HG03060 (cell line): ENCODE results near the gene ATP5F1B.
A peak's percentile ranks its signal among the peaks of the same experiment; 100 is the strongest.
"Not testable (repeated sequence)": the region's sequence is repeated elsewhere in the genome, so short reads cannot be mapped to it uniquely, and the experiment has no call there.

ENCODE experiments used
- ATAC-seq: cut with Tn5 transposase; IDR thresholded peaks from one replicate; pipeline ENCODE4 v1.9.1; 2021; ENCODE audit warnings: low read depth, moderate number of reproducible peaks; ENCODE audit not compliant: unreplicated experiment

Gene ATP5F1B

DNA sequence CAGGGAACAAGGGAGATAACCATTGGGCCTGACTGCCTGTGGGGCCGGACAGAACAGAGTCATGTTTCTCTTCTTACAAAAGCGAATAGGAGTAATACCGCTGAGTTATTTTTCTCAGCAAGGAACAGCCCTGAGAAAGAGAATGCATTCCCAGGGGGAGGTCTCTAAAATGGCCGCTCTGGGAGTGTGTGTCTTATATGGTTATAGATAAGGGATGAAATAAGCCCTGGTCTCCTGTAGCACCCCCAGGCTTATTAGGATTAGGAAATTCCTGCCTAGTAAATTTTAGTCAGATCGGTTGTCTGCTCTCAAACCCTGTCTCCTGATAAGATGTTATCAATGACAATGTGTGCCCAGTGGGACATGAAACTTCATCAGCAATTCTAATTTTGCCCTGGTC lies 8.0 kb upstream of the ATP5F1B start:
- ATAC-seq, result not testable (repeated sequence)

DNA sequence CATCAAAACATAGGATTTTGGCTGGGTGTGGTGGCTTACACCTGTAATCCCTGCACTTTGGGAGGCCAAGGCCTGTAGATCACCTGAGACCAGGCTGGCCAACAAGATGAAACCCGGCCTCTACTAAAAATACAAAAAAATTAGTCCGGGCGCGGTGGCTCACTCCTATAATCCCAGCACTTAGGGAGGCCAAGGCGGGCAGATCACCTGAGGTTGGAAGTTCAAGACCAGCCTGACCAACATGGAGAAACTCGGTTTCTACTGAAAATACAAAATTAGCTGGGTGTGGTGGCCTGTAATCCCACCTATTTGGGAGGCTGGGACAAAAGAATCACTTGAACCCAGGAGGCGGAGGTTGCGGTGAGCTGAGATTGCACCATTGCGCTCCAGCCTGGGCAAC lies 2.2 kb upstream of the ATP5F1B start:
- not testable (repeated sequence) for ATAC-seq

DNA sequence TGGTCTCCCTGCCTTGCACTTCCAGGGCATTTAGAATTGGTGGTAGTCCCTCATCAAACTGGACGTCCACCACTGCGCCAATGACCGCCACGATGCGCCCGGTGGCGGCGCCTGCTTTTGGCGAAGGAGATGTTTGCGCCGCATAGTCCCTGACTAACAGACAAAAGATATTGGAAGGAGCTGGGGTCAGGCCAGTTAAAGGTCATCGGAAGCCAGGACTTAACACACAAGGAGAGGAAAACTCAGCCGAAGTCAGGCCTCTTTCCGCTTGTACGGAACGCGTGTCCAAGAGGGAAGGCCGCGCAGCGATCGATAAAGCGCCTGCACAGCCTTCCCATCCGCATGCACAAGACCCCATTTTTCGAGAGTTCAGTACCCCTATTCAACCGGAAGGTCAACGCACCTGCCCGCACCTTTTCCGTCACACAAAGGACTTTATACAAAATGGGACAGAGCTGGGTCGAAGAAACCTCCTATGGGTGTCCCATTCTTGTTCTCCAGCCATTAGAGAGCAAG lies 525 bp downstream of the ATP5F1B start:
- no peak for ATAC-seq

DNA sequence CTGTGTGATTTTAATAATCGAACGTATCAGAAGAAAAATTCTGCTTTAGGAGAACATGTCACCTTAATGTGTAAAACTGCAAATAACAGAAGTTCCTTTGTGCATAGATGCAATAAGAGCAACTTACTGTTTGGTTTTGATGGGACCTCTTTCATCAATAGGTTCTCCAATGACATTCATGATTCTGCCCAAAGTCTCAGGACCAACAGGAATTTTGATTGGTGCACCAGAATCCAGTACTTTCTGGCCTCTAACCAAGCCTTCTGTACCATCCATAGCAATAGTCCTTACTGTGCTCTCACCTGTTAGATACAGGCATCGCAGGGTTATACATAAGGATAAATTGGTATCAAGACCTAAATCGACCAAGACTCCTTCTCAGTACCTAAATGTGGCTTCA lies 1.1 kb downstream of the ATP5F1B start:
- ATAC-seq, result no peak

DNA sequence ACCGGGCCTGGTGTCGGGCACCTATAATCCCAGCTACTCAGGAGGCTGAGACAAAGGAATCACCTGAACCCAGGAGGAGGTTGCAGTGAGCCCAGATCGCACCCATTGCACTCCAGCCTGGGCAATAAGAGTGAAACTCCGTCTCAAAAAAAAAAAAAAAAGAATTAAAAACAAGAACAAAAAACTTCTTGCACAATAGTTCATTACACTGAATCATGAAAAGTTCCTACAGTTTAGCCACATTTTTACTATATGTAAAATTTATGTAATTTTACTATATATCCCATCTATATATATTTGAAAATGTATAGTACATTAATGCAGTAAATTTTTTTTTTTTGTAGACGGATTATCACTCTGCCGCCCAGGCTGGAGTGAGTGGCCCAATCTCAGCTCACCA lies 4.6 kb downstream of the ATP5F1B start:
- no peak for ATAC-seq

DNA sequence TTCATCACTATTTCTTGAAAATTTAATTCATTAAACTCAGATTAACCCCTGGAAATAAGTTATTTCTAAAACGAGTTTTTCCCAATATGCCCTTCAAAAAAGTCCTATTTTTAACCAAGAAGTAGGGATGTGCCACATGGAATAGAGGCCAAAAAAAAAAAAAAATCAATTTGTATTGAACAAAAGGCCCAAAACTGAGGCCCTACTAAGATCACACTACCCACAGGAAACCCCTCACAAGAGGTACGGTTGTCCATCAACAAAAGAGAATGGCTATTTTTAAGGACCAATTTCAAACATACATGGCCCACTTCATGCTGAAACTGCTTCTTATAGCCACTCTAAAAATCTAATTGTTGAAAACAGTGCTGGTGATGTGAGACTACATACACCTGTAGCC lies 8.2 kb downstream of the ATP5F1B start:
- ATAC-seq, result no peak

DNA sequence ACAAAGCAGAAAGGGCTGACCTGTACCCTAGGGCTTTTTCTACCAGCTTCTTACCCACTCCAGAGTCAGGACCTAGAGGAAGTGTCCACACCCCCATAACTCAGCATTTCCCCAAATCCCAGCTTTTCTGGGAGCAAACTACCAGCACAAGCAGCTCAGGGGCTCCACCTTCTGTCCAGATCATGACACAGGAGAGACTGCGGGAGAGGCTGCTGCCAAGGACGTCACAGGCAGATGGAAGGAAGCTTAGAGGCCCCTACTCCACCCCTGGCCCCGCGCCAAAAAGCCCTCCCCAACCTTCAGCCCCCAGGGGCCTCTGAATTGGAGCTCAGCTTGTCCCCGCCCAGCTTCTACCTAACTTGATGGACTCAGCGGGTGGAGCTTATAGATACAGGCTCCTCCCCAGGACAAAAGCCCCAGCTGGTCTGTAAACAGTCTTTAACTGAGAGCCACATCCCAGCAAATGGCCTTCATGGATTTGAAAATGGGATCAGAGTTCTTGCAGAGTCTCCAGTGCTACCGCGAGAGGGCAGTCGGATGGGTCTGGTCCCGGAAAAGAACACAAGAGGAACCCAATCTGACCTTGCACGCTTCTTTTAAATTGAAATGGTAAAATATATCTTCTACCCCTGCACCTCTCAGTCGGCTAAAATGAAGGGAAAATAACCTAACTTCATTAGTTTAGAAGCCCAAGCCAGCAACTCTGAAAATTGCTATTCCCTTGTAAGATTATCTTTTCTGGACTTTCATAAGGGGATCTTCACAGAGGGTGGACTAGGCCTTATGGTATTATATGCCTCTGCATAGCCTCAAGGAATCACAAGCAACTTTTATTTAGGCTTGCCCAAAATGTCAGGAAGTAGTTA lies 8.9 kb downstream of the ATP5F1B start:
- ATAC-seq, result peak; percentile 58

DNA sequence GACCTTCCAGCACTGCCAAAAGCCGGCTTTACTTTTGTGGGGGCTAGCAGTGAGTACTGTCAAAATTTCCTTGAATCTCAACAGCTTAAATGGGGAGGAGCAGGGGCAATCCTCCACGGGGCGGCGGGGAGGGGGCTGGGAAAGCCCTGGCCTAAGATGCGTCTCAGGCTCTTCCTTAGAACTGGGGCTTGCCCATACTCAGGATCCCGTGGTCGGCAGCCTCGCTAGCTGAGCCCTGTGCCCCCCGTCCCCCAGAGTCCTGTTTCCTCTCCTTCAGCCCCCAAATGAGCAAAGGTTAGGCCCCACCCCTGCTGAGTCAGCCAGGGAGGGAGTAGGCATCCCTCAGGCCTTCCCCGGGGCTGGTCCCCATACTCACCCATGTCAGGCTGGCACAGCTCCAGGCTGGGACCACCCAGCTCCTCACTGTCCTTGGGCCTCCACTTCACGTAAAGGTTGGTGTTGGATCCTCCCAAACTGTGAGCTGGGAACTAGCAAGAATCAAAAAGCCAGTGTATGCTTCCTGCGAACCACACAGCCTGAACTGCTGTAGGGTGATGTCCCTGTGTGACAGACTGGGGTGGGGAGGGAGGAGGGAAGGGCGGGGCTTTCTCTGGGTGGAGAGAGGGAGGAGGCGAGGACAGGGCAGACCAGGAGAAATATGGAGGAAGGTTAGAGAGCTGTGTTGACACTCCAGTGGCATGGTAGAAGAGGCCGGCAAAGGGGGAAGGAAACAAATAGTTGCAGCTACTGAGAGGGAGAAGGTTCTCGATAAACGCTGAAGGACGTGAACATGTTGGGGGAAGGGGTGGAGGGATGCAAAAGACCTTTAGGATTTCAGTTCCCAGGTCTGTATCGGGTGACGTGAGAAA lies 9.7 kb downstream of the ATP5F1B start:
- peak; percentile 21 for ATAC-seq

DNA sequence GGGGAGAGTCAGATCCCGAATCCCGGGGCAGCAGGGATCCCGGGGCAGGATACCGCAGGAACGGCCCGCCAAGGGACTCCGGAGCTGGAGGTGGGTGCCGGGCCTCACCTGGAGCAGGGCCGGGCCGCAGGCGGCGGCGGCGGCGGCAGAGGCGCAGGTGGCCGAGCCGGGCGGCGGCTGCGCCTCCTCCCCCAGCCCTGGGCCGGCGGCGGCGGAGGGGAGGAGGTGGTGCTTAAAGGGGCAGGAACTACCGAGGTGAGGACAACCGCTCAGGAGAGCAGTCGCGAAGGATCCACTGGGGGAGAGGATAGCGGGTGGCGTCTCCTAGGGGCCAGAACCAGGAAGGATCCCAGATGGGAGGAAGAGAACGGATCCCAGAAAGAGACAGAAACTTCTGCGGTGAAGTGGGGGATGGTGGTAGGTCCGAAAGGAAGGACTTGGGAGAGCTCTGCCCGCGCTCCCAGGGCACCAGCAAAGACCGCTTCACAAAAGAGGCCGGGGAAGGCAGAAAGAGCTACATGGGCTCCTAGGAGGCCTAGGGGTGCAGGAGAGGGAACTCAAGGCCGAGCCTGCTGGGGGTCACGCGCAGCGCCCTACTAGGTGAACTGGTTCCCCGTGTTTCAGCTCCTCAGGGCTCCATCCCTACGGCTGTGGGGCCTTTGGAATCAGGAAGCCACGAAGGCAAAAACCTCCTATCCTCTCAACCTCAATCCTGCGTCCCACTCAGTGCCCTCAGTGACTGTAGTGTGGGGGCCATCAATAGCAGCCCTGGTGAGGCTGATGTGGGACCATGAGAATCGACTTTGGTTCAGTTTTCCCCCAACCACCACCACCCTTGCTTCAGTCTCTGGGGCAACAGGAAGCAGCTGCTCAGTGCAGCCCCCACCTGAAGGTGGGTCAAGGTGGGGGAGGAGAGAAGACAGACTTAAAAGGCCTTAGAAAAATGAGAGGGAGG lies 10.7 kb downstream of the ATP5F1B start:
- ATAC-seq, result no peak

DNA sequence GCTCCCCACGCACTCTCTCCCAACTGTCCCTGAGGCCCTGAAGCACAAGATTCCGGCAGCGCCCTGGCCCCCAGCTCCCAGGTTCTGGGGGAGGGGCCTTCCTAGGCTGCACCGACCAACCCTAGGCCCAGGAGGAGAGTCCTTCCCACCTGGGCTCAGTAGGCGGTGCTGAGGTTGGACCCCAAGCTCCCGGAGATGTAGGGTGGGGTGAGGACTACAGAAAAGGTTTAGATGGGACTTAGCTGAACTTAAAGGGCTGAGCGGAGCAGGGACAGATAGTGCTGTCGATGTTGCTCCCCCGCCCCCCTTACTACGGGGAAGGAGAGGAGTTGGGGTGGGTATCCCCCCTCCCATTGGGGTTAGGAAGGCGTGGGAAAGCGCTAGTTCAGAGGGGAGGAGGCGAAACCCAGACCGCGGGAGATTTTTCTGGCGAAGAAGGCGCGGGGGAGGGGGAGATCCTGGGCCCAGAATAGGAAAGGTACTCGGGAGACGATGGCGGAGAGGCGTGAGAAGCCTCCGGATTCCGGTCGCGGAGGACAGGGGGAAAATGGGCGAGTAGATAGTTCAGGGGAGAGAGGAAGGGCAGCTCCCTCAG lies 11.4 kb downstream of the ATP5F1B start:
- ATAC-seq, result no peak

DNA sequence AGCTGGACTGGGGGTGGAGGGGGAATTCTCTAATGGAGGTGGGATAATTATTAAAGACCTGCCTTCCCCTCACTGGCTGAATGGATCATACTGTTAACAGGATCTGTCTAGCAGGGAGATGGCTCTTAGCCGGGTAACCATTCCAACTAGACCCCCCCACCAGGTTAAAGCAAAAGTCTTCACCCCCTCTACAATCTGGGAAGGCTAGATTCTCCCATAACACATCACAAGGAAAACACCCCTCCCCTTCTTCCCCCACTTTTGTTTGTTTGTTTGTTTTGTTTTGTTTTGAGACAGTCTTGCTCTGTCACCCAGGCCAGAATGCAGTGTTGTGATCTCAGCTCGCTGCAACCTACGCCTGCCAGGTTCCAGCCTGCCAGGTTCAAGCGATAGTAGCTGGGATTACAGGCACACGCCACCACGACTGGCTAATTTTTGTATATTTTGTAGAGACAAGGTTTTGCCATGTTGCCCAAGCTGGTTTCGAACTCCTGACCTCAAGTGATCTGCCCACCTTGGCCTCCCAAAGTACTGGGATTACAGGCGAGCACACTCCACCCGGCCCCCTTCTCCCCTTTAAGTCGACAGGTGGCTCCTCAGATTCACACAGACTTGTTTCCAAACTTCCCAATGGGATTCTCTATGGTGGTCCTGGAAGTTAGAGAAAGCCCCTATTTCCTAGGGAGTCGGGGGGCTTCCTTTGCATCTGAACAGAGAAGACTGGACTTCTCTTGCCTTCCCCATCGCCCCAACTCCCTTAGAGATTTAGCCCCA lies 12.1 kb downstream of the ATP5F1B start:
- no peak for ATAC-seq

DNA sequence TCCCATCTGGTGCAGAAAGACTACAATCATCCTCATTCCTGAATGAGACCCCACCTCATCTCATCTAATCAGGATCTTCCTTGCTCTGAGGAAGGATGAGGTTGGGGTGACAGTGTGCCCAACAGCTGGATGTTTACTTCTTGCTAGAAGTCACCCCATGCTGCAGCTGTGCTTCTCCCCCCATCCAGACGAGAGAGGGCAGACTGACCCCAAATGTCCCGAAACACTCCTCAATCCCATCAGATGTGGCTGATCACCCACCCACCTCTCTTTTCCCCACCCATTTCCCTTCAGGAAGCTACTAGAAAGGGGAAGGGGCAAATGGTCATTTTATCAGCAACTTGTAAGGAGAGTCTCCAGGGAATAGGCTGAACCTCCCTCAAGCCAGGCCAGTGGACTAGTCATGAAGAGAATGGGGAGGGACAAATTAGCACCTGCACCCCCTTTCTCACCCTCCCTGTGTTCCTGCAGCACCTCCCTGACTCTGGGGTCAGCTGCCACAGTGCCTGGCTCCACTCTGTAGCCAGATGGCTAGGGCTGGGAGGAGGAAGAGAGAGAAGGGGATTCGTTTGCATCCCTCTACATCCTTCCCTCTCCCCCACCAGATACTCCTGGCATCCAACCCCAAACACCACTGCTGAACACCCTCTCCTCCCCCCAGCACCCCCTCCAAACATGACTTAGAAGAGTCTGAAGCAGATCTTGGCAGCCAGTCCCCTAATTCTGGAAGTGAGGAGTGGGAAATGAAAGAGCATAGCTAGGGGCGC lies 12.9 kb downstream of the ATP5F1B start:
- ATAC-seq, result no peak

DNA sequence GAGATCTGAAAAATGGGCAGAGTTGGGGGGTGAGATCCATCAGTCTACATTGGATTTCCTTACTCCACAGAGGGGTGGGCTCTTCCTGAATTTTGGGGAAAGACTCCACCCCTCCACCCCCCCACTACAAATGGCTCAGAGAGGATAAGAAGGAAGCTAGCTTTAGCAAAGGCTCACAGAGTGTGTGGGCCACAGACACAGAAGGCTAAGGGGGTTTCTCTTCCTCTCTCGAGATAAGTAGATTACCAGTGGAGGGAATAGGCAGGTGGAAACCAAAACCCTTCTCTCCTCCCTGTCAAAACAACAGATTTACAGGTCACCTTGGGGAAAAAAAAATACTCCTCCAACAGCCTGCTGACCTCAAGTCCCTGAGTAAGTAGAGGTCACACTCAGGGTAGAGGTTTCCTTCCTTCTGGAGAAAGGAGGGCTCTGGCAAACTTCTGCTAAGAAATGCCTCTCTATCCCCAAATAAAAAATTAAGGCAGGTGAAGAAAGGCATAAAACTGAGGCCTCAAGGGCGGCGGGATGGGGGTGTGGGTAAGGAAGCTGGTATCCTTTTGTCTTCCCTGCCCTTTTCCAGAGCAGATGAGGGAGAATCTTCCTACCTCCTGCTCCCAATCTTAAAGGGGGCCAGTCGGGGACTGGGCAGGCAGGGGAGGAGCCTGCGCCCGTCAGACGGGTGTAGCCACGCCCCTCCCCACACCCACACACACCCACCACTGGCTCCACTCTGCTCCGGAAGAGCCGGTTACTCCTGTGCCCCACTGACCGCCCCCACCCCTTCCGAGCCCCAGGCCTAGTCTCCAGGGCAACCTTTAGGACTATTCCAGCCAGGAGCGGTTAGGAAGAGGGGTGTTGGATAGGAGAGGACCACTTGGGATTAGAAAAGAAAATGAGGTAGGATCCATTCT lies 13.7 kb downstream of the ATP5F1B start:
- no peak for ATAC-seq

DNA sequence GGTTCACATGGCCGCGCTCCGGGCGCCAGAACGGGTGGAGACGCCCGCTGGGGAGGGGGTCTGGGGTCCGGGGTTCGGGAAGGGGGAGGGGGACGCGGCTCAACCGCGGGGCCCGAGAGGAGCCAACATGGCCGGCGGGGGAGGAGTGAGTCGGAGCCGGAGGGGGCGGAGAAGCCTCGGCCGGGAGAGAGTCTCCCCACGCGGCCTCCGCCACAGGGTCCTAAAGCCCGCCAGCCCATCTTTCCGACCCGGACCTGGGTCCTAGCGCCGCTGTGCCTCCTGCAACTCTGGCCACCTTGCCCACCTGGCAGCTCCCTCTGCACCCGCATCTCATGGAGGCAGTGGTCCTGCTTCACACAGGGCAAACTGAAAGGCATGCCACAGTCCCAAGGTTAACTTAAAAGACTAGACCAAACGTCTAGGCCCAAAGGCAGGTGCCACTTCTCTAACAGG lies 15.6 kb downstream of the ATP5F1B start, which contains the start of gene BAZ2A:
Gene BAZ2A, minus strand, starts transcription at position 147 of the 453 bp plus-strand sequence. CDS start 12,796 bp downstream, outside the sequence.
- no peak for ATAC-seq

DNA sequence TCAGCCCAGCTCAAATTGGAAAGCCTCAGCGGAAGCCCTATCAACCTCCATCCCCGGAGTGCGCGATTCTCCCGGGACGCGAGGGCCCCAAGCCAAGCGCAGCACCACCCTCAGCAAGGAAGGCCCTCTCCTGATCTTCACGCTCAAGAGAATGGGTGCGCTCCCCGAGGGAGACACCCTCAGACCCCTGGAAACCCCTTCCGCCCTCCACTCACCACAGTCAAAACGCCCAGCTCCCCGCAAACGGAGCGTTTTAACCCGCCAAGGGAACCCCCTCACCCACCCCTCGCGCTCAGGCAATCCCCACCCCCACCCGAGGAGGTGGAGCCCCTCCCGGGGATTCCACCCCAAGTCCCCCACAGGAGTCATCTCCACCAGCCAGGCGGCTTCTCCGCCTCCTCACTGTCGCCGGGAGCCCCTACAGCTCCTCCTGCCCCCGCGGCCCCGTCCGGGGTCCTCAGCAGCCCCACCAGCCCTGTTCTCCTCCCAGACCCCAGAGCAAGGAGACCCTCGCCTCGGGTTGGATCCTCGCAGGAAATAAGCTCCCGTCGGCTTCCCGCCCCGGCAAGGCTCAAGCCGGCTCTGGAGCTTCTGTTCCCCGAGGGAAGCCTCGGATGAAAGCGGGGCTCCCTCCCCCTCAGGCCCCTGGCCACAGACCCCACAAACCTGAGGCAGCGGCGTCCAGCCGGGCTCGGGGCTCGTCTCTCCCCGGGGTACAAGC lies 16.2 kb downstream of the ATP5F1B start:
- ATAC-seq, result no peak

DNA sequence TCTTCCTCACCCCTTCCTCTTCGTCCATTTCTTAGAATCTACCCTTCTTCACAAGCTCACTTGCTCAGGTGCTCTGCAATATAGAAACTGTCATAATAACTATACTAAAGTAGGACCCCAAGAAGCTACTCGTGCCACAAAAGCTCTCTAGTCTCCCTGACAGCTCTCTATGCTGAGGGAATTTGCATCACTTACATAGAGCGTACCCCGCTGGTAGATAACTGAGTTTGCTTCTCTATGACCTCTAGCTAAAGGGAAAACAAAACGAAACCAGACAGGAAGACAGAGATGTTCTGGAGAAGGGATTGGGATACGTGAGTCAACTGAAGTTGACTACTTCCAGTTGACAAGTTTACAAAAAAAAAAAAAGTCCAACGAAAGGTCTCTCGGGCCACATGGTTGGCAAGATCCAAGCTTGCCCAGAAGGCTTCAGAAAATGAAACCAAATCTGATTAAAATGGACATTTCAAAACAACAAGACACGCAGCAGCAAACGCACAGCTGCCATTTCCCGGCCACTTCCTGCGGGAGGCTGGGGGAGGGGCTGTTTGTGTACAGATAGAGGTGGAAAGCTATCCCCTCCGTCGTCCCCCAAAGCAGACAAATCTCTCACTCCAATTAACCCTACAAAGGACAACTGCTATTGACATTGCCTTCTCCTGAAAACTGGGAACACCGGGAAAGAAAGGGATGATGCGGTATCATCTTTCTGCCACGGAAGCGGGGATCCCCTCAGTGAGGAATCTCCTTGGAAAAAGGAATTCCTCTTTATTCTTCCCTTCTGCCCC lies 16.9 kb downstream of the ATP5F1B start:
- ATAC-seq, result no peak
